Activated naive CD4-positive, alpha-beta T cell treated with anti-CD3 and anti-CD28 coated beads, Interleukin-2, amount 50 U/mL, for 72 hours (primary cell): ENCODE data around the gene OR2T27. TPM values are rescaled to one million over a fixed set of nuclear protein-coding genes. Genes with fewer than 3 reads are reported as not detected.
"Not testable (repeated sequence)": the region's sequence is repeated elsewhere in the genome, so short reads cannot be mapped to it uniquely, and the experiment has no call there.

Source experiments
- ATAC-seq, 2 donors: fragments of 150-1000 bp; cut with Tn5 transposase; 2 replicates each; pipeline ENCODE4 v1.10.0; 2021; ENCODE audit warnings: mild to moderate bottlenecking in 2 of 2, moderate library complexity in 2 of 2
- DNase-seq, 2 donors: peaks; one replicate each; pipeline ENCODE4 v3.0.0; 2021 to 2022; ENCODE audit warnings: low spot score in 2 of 2
- H3K27ac Mint-ChIP-seq, 2 donors: one replicate each; pipeline ENCODE4 v1.8.0; 2022; ENCODE audit warnings: mild to moderate bottlenecking in 2 of 2, mixed read lengths in 2 of 2
- H3K36me3 Mint-ChIP-seq, 2 donors: one replicate each; pipeline ENCODE4 v1.8.0; 2022; ENCODE audit warnings: mixed read lengths in 2 of 2
- H3K9me3 Mint-ChIP-seq, 2 donors: one replicate each; pipeline ENCODE4 v1.8.0; 2022; ENCODE audit warnings: mixed read lengths in 2 of 2
- total RNA-seq, 2 donors: library from RNA; stranded (reverse); gene quantifications; one replicate each; pipeline ENCODE4 v1.2.3, GENCODE V29; 2022

OR2T27 gene
- total RNA-seq, 2 donors from 2014 or later = not detected

DNA sequence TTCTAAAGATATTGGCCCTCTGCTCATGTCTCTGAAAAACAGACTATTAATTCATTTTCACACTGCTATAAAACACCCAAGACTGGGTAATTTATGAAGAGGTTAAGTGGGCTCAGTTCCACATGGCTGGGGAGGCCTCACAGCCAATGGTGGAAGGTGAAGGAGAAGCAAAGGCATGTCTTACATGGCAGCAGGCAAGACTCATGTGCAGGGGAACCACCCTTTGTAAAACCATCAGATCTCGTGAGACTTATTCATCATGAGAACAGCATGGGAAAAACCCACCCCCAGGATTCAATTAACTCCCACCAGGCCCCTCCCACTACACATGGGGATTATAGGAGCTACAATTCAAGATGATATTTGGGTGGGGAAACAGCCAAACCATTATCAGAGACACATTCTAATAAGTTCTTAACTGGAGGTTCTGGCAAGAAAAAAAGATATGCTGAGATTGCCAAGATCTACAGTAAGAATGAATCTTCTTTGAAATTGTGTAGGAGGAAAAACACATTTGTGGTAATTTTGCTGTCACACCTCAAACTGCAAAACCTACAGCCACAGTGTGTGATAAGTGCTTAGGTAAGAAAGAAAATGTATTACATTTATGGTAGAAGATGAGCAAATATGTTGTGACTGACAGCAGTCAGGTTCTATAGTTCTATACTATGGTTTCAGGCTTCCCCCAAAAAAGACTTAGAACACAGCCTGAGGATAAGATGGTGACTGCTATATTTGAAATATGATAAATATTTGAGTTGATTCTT, 6.4 kb downstream of the OR2T27 start:
- not testable (repeated sequence) for H3K9me3 Mint-ChIP-seq, DNase-seq, H3K36me3 Mint-ChIP-seq
- peak in 1 of 2 donors; percentile 92 for ATAC-seq
- peak overlapping the region in 1 of 2 donors; percentile 48 for H3K27ac Mint-ChIP-seq

DNA sequence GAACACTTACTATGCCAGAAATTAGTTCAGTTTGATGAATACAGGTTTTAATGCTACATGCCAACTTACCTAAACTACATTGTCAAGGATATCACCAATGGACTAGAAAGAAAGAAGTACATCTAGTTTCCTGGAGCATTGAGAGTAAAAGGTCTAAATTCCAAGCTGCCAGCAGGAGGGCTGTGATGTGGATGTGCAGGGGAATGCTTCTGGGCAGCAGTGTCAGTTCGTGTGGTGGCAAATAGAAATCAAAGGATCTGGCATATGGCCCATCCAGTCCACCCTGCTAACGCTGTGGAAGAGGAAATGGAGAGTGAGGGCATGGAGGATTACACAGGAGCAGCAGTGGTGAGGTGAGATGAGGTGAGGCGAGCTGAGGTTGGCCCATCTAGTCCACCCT, 10.2 kb downstream of the OR2T27 start, which contains the start of gene OR2T35:
Gene OR2T35 (minus strand): TSS at position 101 of the 400 bp plus-strand sequence. CDS start 6,020 bp downstream, outside the sequence.
- ATAC-seq, DNase-seq, H3K27ac Mint-ChIP-seq, H3K36me3 Mint-ChIP-seq, H3K9me3 Mint-ChIP-seq: not testable (repeated sequence)

DNA sequence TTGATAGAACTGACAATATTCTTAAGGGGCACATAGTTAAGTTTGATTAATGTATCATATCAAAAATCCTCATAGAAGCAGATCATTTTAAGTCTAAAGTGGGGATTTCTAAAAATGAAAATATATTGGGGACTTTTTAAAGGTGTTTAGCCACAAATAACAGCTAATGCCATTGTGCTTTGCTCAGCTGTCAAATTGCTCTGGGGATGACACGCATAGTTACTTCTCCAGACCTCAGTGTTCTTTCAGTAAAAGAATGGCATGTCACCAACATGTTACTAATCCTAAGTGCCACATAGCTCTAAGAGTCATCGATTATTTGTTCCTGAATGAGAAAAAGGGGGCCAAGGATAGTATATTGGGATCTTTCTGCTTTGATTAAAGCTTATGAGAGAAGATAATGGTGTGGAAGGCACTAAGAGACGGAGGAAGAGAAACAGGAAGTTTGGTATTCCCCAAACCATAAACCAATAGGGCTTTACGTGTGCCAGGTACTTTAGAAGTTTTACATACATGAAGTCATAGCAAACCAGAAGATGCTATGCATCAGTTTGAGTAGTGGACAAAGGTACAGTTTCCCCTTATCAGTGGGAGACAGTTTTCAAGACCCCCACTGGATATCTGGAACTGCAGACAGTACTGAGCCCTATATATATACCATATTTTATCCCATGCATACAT, 12.2 kb downstream of the OR2T27 start:
- not testable (repeated sequence) for ATAC-seq, H3K36me3 Mint-ChIP-seq, H3K27ac Mint-ChIP-seq, DNase-seq, H3K9me3 Mint-ChIP-seq

DNA sequence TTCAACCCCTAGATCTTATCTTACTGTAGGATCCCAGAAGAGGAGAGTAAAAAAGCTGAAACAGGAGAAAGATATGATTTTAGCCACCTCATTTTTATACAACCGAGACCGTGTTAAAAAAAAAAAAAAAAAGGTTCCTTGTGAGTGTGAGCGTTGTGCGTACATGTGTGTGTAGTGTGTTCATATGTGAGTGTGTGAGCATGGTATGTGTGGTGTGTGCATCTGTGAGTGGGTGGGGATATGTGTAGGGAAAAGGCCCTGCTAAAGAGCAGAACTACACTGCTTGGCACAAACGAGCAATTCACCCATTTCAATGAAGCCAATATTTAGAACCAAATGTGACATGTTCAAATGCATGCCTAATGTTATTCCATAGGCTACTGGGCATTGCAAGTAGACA, 13.7 kb downstream of the OR2T27 start:
- H3K27ac Mint-ChIP-seq, H3K36me3 Mint-ChIP-seq, H3K9me3 Mint-ChIP-seq, DNase-seq, ATAC-seq: not testable (repeated sequence)

DNA sequence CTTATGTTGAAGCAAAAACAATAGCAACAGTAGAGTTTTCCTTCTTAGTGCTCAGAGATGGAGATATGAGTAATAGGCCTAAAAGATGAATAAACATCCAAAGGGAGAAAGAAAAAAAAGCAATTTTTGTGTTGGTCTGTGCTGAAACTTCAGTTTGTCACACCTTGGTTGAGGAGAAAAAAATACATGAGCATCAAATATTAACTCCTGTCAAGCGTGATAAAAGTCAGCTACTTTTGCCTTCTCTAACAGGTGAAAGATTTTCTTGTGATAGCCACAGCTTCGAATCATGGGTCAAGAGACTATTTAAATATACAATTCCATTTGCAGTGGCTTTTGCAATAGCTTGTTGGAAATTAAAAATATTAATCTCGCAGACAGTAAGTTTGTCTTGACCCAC, 14.4 kb downstream of the OR2T27 start:
- H3K27ac Mint-ChIP-seq, ATAC-seq, H3K36me3 Mint-ChIP-seq, H3K9me3 Mint-ChIP-seq, DNase-seq: not testable (repeated sequence)

DNA sequence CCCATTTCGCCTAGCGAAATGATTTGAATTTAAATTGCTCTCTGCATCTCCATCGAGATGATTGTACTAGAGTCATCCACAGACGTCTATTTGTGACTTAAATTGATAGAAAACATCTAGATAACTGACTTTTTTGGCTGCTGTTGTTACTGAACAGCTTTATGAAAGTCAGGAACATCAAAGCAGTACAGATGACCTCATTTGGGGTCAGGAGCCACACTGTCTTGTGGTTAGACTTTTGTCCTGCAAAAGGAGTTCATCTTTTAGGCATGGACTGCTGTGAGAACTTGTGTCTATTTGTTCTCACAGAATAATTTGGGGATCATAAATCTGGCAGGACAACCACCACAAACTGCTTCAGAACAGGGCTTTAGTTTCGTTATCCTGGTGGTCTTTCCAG, 15.7 kb downstream of the OR2T27 start:
- ATAC-seq = peak in 1 of 2 donors; percentile 35
- not testable (repeated sequence) for H3K9me3 Mint-ChIP-seq, H3K27ac Mint-ChIP-seq, H3K36me3 Mint-ChIP-seq, DNase-seq

DNA sequence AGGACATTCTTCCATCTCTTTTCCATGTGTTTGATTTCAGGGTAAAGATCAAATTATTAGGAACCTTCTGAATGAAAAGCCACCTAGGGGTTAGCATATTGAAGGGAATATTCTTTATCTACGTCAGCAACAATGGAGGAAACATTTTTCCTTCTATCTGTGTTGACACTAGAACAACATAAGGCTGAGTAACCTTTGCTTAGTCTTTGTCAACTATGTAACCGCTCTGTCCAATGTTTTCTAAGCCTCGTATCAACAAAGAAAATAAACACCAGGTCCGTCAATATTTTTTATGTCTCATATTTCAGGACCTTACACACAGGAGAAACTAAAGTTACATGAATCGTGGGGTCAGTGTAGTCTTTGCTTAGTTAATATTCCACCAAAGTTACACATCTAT, 18.7 kb downstream of the OR2T27 start:
- not testable (repeated sequence) for H3K36me3 Mint-ChIP-seq, H3K9me3 Mint-ChIP-seq, H3K27ac Mint-ChIP-seq, ATAC-seq, DNase-seq

DNA sequence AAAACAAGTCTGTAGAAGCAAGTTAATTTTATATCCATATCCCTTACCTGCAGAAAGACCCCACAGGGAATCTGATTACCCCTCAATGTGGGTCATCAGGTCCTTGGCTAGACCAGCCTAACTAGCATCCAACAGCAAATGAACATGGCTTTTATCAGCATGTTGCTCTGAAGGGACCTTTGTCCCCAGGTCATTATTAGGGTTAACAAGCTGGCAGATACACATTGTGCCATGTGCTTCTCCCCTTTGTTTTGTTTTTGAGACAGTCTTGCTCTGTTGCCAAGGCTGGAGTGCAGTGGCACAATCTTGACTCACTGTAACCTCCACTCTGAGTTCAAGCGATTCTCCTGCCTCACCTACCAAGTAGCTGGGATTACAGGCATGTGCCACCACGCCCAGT, 20.3 kb downstream of the OR2T27 start, which contains the start of gene OR2T11:
Gene OR2T11 (minus strand): TSS at position 101 of the 400 bp plus-strand sequence. CDS start 7,963 bp downstream, outside the sequence.
- not testable (repeated sequence) for H3K36me3 Mint-ChIP-seq, H3K27ac Mint-ChIP-seq, ATAC-seq, H3K9me3 Mint-ChIP-seq, DNase-seq

DNA sequence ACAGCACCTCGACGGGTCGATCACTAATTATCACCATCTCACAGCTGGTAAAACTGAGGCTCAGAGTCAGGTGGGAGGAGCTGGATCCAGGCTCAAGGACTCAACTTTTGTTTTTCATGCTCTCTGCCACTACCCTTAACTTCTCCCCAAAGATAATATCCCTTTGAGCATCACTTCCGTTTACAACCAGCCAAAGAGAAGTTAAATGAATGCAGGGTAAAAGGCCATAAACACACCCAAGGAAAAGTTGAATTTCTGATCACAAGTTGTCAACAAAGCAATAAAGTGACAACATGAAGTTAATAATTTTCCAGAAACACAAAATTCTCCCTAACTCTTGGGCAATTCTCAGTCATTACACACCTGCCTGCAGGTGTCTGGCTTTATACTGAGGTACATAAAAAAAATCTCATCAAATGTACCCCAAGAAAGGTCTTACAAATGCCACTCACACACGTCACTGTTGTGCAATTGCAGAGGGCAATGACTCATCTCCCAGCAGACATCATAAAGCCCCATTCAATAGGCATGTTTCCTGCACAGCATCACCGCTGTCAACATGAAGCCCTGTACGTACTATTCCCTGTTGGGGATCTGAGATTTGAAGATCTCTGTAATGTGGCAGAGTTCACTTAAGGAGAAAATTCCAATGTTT, 23.8 kb downstream of the OR2T27 start:
- Mint-ChIP-seq H3K9me3 (no peaks in the 10 kb centered on the region), H3K27ac (no peak overlapping the region), H3K36me3 (no peaks in the 10 kb centered on the region)
- no peak for ATAC-seq
- DNase-seq = no peak

DNA sequence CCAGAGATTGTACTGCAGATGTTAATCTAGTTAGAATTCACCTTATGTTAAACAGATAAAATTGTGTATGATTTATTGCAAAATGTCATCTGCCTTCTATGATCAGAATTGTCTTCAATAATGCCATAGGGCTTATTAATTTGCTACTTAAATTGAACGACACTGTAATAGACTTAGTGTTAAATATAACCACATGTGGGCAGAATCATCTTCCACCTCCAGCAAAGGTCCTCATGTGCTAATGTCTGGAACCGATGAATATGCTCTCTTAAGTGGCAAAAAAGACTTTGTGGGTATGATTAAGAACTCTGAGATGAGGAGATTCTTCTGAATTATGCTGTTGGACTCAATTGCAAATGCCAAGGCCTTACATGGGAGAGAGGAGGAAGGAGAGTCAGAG, 24.8 kb downstream of the OR2T27 start:
- ATAC-seq = no peak

DNA sequence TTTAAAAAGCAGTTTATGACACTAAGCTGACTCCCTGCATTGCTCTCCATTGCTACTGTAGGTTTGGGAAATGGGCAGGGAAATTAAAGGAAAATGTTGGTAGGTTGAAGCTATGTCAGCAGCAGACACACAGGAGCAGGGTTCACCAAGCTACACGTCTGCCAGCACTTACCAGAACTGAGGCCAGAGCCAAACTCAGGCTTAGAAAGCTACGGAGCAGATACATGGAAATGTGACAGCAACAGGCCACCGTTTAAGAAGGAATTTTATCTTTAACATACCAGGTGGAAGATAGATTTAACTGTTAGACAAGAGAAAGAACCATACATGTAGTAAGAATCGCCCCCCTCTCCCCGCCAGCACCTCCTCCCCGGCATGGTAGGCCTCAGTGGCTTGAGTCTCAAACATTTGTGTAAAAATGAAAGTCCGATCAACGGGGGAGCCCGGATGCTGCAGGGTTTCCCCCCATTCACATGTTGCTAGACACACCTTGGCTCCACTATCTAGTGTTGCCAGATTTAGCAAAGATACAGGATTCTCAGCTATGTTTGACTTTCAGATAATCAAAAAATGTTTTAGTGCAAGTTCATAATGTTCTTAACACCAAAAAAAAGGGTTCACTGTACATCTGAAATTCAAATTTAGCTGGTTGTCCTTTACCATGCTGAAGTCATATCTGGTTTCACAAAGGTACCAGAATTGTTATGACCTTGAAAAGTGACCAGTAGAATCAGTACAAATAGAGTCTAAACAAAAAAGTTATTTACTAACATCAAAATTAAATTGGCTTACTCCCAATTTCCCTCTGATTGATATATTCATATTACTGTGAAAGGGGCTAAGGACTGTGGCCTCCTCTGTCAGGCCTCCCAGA, 27.1 kb downstream of the OR2T27 start:
- Mint-ChIP-seq H3K9me3 (no peaks in the 10 kb centered on the region), H3K36me3 (no peaks in the 10 kb centered on the region), H3K27ac (no peak overlapping the region)
- ATAC-seq (no peak), DNase-seq (no peak)

More for the DNA sequence above, 24.8 kb downstream of the OR2T27 start:
- no peak for DNase-seq
- Mint-ChIP-seq H3K9me3 (no peaks in the 10 kb centered on the region), H3K27ac (no peak overlapping the region), H3K36me3 (no peaks in the 10 kb centered on the region)

DNA sequence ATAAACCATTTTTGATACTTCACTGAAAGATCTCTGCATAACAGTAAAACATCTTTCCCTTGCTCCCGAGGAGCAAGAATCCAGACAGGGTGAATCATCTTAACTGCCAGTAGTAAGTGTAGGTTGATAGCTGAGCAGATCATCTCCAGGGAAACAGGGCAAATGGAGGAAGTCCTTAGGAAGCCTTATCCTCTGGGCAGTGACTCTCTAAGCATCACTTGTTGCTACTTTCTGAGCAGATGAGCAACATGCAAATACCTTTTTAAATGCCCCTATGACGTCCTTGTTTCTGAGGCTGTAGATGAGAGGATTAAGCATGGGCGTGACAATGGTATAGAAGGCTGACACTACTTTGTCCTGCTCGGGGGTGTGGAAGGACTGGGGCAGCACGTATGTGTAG, 29.4 kb downstream of the OR2T27 start:
- no peak for ATAC-seq
- no peaks in the 10 kb centered on the region for H3K9me3 Mint-ChIP-seq
- no peak overlapping the region for H3K27ac Mint-ChIP-seq

DNA sequence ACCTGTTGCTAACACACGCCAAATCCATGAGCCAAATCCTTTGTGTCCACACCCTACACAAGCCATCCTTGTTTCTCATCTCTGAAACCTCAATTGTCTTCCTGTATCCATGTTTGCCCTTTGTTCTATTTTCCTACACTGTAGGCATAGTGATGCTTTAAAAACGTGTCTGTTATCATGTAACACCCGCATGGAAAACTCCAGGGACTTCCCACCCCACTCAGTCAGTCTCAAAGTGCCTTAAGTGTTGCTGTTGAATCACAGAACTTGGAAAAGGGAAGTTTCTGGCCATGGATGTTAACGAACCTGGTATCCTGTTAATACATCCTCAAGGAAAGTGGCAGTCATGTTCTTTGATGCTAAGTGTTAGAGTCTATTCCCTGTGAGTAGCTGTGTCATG, 30.2 kb downstream of the OR2T27 start:
- ATAC-seq = no peak
- H3K9me3 Mint-ChIP-seq = no peaks in the 10 kb centered on the region

More for the DNA sequence above, 29.4 kb downstream of the OR2T27 start:
- no peak for DNase-seq
- H3K36me3 Mint-ChIP-seq = no peaks in the 10 kb centered on the region

DNA sequence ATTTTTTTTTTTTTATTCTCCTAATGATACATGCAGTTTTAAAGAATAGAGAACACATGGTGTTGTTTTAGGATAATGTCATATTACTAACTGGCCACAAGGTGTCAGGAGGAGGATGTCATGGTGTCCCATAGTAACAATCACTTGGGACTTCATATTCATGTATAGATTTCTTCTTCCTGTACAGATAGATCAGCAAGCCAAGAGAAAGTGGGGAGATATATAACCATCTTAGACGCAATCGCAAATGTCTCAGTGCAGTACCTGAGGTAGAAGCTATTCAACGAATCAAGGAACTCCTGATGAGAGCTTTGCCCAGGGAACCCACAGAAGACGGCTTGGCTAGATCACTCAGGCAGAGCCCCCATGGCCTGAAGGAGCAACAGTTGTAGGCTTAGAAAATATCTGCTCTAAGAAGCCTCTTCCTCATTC, 32.7 kb downstream of the OR2T27 start:
- no peak overlapping the region for H3K27ac Mint-ChIP-seq
- ATAC-seq (peak; percentile 74 to 86), DNase-seq (no peak)
- H3K9me3 Mint-ChIP-seq = no peaks in the 10 kb centered on the region
- H3K36me3 Mint-ChIP-seq = no peaks in the 10 kb centered on the region

More for the DNA sequence above, 30.2 kb downstream of the OR2T27 start:
- no peak overlapping the region for H3K27ac Mint-ChIP-seq
- no peaks in the 10 kb centered on the region for H3K36me3 Mint-ChIP-seq
- no peak for DNase-seq

DNA sequence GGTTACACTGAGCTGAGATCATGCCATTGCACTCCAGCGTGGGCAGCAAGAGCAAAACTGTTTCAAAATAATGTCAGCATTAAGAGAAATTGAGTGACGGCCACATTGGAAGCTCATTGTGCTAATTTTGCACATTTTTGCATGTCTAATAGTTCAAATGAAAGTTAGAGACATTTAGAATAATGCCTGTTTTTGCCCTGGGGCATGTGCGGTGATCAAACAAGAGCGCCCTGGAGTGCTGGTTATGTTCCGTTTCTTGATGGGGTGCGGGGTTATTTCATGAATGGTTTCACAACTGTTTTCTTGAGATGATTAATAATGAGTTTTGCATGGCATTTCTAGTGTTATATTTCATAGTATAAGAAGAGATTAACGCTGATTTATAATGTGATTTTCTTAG, 33.6 kb downstream of the OR2T27 start:
- no peak for ATAC-seq
- no peak for DNase-seq
- no peaks in the 10 kb centered on the region for H3K36me3 Mint-ChIP-seq
- H3K9me3 Mint-ChIP-seq = no peaks in the 10 kb centered on the region
- H3K27ac Mint-ChIP-seq = no peak overlapping the region

DNA sequence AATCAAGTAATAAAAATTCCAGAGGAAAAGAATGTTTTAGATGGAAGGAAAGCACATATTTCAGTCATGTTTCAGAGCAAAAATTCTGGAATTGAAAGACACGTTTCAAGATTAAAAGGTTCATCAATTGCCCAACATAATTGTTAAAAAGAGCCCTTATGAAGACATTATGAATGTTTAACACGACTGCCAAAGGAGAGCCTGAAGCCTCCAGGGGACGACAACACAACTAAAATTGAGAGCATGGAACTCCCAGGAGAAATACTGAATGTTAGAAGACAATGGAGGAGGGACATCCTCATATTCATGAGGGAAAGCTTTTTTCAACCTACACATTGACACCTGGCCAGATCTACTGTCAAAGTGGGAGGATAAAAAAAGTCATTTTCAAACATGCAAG, 36.5 kb downstream of the OR2T27 start:
- Mint-ChIP-seq H3K9me3 (no peaks in the 10 kb centered on the region), H3K36me3 (peaks cover 0 to 9% of the 10 kb centered on the region in 2 donors), H3K27ac (no peak overlapping the region)
- peak in 1 of 2 donors; percentile 63 for DNase-seq
- ATAC-seq = peak in 1 of 2 donors; percentile 57
